Measurements from ENCODE around the gene HBZ. TPM values are rescaled to one million over a fixed set of nuclear protein-coding genes. Genes with fewer than 3 reads are reported as not detected.

HBZ gene
- total and polyA plus RNA-seq, 9 of the 15 experiments (the other 6 are each of a cell fraction or from before 2014, with no cell fraction given), result 58.0 to 610 (median 113) TPM

DNA sequence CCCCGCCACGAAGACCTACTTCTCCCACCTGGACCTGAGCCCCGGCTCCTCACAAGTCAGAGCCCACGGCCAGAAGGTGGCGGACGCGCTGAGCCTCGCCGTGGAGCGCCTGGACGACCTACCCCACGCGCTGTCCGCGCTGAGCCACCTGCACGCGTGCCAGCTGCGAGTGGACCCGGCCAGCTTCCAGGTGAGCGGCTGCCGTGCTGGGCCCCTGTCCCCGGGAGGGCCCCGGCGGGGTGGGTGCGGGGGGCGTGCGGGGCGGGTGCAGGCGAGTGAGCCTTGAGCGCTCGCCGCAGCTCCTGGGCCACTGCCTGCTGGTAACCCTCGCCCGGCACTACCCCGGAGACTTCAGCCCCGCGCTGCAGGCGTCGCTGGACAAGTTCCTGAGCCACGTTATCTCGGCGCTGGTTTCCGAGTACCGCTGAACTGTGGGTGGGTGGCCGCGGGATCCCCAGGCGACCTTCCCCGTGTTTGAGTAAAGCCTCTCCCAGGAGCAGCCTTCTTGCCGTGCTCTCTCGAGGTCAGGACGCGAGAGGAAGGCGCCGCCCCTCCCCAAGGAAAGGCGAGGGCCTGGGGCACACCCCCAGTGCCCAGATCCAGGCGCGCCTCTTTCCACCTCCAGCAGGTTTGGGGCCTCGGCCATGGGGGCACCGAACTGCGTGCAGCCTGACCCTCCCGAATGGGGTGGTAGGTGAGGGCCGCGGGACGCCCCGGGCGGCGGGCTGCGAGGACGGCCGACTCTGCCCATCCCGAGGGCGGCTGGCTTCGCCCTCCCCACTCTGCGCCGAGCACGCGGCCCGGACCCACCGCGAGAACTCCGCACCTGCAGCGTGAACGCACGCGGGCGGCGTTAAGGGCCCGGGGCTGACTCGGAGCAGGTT lies 28.5 kb downstream of the HBZ start (continued):
- TF ChIP-seq PATZ1 (CRISPR knock-in tag; IDR thresholded peaks at IDR 0.05; ENCODE audit: borderline replicate concordance) (no peak), RBM25 (IDR thresholded peaks at IDR 0.05; ENCODE audit: low read depth, low read length, severe bottlenecking) (peak; percentile 99), ZNF511 (CRISPR knock-in tag; IDR thresholded peaks at IDR 0.05) (peak; percentile 100), SAP30 (IDR thresholded peaks at IDR 0.05; ENCODE audit: borderline replicate concordance, insufficient read depth, low read depth, low read length, poor library complexity, severe bottlenecking) (peak; percentile 47), ZNF174 (CRISPR knock-in tag; IDR thresholded peaks at IDR 0.05) (no peak), ZNF609 (CRISPR knock-in tag; IDR thresholded peaks at IDR 0.05; ENCODE audit: borderline replicate concordance) (peak; percentile 95; the same call in 1 of the 2 replicates), KLF1 (tag; IDR thresholded peaks at IDR 0.05) (0 out of 2 replicates have a peak, but pooled peaks have one; percentile 69), CBX2 (IDR thresholded peaks at IDR 0.05; ENCODE audit: insufficient read depth, low read length, poor library complexity, severe bottlenecking) (no peak), ARID1B (IDR thresholded peaks at IDR 0.05) (no peak), MEIS2 (IDR thresholded peaks at IDR 0.05; ENCODE audit: partially characterized antibody) (no peak), ZEB2 (IDR thresholded peaks at IDR 0.05) (no peak), ARID3A (IDR thresholded peaks at IDR 0.05; ENCODE audit: borderline replicate concordance, low read depth, low read length) (no peak), ZFPM2 (CRISPR knock-in tag; IDR thresholded peaks at IDR 0.05) (no peak), LARP7 (IDR thresholded peaks at IDR 0.05) (no peak)
- TF ChIP-seq, protein P1, sequence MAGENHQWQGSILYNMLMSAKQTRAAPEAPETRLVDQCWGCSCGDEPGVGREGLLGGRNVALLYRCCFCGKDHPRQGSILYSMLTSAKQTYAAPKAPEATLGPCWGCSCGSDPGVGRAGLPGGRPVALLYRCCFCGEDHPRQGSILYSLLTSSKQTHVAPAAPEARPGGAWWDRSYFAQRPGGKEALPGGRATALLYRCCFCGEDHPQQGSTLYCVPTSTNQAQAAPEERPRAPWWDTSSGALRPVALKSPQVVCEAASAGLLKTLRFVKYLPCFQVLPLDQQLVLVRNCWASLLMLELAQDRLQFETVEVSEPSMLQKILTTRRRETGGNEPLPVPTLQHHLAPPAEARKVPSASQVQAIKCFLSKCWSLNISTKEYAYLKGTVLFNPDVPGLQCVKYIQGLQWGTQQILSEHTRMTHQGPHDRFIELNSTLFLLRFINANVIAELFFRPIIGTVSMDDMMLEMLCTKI (IDR thresholded peaks at IDR 0.05; ENCODE audit: partially characterized antibody), result no peak
